Neuron (in vitro differentiated cells): ENCODE data around the gene PIP.

ENCODE experiments used
- H2AFZ ChIP-seq: one replicate; pipeline ENCODE4 v1.6.1; 2013; ENCODE audit warnings: low read depth, mild to moderate bottlenecking, inconsistent platforms, low read length, moderate library complexity
- H3K27me3 ChIP-seq: one replicate; pipeline ENCODE4 v1.6.1; 2013; ENCODE audit warnings: low read length; ENCODE audit not compliant: insufficient read depth
- H3K36me3 ChIP-seq: one replicate; pipeline ENCODE4 v1.6.1; 2013; ENCODE audit warnings: low read length; ENCODE audit not compliant: insufficient read depth
- H3K4me1 ChIP-seq: one replicate; pipeline ENCODE4 v1.6.1; 2013; ENCODE audit warnings: low read length; ENCODE audit not compliant: insufficient read depth
- H3K4me3 ChIP-seq: 2 replicates; pipeline ENCODE4 v1.5.1; 2013; ENCODE audit warnings: mild to moderate bottlenecking, low read length, moderate library complexity
- H3K9me3 ChIP-seq: one replicate; pipeline ENCODE4 v1.6.1; 2013; ENCODE audit warnings: low read length

The PIP gene

DNA sequence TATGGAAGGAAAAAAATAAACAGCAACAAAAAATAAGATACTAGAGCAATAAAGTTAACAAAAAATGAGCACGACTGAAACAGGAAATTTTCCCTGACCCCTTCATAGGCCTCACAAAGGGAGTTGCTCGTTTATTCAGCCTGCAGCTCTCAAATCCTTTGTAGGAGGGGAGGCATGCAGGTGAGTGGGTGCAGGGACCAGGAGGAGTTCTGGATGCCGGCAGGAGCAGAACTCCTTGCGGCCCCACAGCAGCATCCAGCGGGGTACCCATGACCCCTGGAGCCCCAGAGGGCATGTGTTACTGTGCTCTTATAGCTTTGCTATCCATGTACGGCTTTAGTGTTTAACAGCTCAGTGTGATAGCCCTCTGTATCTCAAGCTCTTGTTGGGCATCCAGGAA is 57.1 kb downstream of the PIP start:
- Histone ChIP-seq H3K4me3 (no peak overlapping the region), H3K4me1 (no peaks in the 10 kb centered on the region), H3K9me3 (no peaks in the 10 kb centered on the region), H2AFZ (no peak overlapping the region), H3K36me3 (no peaks in the 10 kb centered on the region), H3K27me3 (no peaks in the 10 kb centered on the region)
